Measurements from ENCODE around the gene C1QTNF8.

Gene C1QTNF8

DNA sequence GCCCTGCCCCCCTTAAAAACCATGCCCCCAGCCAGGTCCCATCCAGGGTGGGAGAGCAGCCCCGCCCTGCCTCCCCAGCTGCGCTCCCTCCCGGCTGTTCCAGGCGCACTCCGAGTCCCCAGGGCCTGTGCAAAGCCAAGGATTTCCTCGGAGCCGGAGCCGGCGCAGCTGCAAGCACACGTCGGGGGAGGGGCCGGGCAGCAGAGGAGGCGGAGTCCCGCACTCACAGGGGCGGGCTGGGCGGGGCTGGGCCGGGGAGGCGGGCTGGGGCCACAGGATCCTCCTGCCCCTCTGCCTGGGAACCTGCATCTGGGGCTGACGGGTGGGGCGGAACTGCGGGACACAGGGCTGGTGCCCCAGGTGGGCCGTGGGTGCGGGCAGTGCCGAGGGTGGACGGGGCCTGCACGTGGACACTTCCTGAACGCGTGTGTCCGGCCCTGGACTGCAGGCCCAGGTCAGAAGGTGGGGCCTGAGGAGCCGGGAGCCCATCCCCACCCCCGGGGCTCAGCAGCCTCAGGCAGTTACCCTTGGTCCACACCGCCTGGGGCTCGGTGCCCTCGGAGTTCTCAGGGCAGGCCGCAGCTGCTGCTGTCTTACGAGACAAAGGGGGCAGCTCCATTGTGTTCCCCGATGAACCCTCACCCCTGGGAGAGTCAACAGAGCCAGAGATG lies 47.5 kb downstream of the C1QTNF8 start:
- DNase-seq (ENCODE audit: insufficient read length, low spot score) (peak; percentile 91), FAIRE-seq (no peak)
- TF ChIP-seq, protein P1, sequence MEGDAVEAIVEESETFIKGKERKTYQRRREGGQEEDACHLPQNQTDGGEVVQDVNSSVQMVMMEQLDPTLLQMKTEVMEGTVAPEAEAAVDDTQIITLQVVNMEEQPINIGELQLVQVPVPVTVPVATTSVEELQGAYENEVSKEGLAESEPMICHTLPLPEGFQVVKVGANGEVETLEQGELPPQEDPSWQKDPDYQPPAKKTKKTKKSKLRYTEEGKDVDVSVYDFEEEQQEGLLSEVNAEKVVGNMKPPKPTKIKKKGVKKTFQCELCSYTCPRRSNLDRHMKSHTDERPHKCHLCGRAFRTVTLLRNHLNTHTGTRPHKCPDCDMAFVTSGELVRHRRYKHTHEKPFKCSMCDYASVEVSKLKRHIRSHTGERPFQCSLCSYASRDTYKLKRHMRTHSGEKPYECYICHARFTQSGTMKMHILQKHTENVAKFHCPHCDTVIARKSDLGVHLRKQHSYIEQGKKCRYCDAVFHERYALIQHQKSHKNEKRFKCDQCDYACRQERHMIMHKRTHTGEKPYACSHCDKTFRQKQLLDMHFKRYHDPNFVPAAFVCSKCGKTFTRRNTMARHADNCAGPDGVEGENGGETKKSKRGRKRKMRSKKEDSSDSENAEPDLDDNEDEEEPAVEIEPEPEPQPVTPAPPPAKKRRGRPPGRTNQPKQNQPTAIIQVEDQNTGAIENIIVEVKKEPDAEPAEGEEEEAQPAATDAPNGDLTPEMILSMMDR (IDR thresholded peaks at IDR 0.05; ENCODE audit: insufficient read depth, missing control alignments): no peak

DNA sequence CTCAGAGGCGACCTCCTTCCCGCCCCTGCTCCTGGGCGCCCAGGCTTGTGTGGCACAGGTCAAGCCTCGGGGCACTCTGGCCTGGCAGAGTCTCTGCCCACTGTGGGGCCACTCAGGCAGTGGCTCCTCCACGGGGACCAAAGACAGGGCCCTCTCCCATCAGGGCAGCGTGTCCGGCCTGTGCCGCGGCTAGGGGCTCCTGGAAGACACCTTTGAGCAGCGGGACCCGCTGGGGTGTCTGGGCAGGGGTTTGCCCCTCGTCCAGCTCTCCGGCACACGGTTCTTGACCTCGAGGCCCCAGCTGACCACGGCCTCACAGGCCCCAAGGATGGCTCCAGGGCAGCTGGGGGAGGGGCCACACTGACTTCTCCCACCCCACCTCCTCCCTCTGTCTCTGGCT lies 48.2 kb downstream of the C1QTNF8 start:
- FAIRE-seq: no peak
- TF ChIP-seq, protein P1 (IDR thresholded peaks at IDR 0.05; ENCODE audit: insufficient read depth, missing control alignments): no peak
- DNase-seq (ENCODE audit: insufficient read length, low spot score): no peak

DNA sequence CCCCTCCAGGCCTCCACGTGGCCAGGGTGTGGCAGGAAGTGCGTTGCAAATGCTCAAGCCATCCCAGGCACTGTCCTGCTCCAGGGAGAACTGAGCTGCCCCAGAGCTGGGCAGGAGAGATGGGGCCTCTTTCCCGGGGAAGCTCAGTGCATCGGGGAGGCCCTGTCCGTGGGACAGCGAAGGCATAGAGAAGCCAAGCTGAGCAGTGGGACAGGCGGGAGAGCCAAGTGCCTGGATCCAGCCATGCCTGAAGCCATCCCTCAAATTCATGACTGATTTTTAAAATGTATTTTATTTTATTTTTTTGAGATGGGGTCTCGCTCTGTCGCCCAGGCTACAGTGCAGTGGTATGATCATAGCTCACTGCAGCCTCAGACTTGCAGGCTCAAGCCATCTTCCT lies 48.9 kb downstream of the C1QTNF8 start:
- FAIRE-seq: no peak
- TF ChIP-seq, protein P1 (IDR thresholded peaks at IDR 0.05; ENCODE audit: insufficient read depth, missing control alignments): no peak
- no peak for DNase-seq (ENCODE audit: insufficient read length, low spot score)

DNA sequence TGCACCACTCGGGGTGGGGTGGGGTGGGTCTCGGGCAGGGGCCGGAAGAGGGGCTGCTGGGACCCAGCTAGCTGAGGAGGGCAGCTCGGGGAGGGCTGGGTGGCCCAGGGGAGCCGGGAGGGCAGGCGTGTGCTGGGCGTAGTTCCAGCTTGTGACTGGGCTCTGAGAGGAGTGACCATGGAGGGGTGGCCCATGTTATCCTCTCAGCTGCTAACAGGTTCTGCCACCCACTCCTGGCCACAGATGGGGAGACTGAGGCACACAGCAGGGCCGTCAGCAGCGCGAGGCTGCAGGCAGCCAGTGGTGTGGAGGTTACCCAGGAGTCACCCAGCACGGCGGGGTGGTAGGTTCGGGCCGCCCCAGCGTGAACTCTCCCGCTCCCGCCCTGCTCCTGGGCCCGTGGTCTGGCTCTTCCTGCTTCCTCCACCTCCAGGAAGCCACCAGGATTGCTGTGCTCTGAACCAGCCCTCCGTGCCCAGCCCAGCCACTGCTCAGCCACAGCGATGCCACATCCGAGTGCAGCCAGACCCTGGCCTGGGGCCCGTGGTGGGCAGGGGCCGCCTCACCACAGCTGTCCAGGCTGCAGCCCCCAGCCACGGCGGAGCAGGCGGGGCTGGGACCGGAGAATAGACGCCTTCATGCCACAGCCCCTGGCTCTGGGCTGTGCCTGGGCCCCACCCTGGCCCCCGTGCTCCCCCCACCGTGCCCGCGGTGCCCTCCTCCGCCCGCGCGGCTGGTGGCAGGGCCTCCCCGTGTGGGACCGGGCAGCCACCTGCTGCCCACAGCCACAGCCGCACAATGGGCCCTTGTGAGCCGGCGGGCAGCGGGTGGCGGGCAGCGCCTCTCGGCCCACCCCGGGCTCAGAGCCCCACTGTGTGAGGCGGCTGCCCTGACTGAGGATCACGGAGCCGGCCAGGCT lies 49.8 kb downstream of the C1QTNF8 start:
- TF ChIP-seq, protein P1 (IDR thresholded peaks at IDR 0.05; ENCODE audit: insufficient read depth, missing control alignments): no peak
- DNase-seq (ENCODE audit: insufficient read length, low spot score): no peak
- no peak for FAIRE-seq

DNA sequence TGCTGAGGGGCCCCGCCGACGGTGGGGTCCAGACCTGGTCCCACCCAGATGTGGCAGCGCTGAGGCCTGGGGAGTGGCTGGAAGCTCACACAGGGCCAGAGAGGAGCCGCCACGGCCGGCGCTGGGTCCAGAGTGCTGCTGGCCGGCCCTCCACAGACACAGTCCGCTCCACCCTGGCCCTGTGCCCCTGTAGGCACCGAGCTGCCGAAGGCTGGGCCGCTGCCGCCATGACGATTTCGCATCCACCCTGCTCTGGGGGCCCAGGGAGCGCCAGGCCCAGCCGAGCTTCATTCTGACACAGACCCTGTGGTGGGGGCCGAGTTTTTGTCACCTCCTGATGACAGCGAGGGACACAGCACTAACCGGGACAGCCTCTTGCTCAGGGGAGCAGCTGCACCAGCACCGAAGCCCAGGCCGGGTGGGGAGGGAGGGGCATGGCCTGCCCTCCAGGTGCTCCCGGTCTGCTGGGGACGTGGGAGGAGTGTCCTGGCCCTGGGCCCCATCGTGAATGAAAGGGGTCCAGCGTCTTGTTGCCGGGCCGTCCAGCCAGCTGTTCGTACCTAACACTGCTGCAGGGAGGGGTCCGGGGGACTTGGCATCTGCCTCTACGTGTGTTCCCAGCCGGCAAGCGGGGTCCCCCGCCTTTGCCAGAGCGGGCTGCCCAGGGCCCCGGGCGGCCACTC lies 50.6 kb downstream of the C1QTNF8 start:
- TF ChIP-seq, protein P1 (IDR thresholded peaks at IDR 0.05; ENCODE audit: insufficient read depth, missing control alignments): no peak
- DNase-seq (ENCODE audit: insufficient read length, low spot score) (no peak), FAIRE-seq (no peak)

DNA sequence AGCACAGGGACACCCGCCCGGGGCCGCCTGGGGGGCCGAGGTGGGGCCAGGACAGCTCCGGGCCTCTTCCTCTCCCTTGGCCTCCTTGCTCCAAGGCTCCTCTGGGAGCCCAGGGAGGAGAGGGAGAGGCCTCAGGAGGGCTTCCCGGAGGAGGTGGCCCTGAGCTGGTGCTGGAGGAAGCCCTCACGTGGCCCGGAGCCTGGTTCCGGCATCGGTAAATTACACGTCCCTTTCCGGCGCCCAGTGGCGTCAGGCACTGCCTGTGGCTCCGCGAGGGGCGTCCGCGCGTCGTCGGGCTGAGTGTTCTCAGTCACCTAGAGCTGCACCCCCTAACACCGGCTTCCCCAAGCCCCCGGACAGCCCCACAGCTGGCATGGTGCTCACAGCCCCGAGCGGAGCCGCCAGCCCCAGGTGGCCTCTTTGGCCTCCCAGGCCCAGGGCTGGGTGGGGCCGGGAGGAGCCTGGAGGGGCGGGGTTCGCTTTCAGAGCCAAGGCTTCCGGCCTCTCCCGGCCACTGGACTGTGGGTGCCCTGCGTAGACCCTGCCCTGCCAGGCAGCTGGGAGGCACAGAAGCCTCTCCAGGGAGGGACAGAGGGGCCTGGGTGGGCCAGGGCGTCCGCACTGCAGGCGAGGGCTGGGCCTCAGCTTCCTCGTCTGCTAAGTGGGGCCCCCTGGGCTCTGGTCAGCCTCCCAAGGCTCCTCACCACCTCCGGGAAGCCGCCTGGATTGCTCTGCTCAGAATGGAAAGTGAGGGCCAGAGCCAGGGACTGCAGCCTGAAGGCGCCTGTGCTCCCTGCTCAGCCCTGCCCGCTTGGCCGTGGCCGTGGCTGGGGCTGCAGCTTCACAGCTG lies 51.4 kb downstream of the C1QTNF8 start:
- FAIRE-seq: no peak
- TF ChIP-seq, protein P1 (IDR thresholded peaks at IDR 0.05; ENCODE audit: insufficient read depth, missing control alignments): no peak

More for the DNA sequence above, 51.4 kb downstream of the C1QTNF8 start:
- no peak for DNase-seq (ENCODE audit: insufficient read length, low spot score)

Data from D721Med (cell line).